Right renal cortex interstitium (tissue), 3 donors: ENCODE results near the gene CAPZA2. TPM values are rescaled to one million over a fixed set of nuclear protein-coding genes. Genes with fewer than 3 reads are reported as not detected.
A peak's percentile ranks its signal among the peaks of the same experiment; 100 is the strongest.
"Not testable (repeated sequence)": the region's sequence is repeated elsewhere in the genome, so short reads cannot be mapped to it uniquely, and the experiment has no call there.

Experiments used
- DNase-seq, 3 donors: peaks; one replicate each; pipeline ENCODE4 v3.0.0-alpha.2; 2013; ENCODE audit warnings: low read depth in 3 of 3, low spot score in 2 of 3
- polyA plus RNA-seq, 3 donors: library from polyadenylated mRNA; unstranded; fragments of 120-200 nt; gene quantifications; one replicate each; pipeline ENCODE4 v1.2.1, GENCODE V29; 2013; ENCODE audit not compliant: insufficient read length in 3 of 3

Gene CAPZA2
- polyA plus RNA-seq: 100 to 1,000 TPM; 217 to 234 (median 224) TPM

DNA sequence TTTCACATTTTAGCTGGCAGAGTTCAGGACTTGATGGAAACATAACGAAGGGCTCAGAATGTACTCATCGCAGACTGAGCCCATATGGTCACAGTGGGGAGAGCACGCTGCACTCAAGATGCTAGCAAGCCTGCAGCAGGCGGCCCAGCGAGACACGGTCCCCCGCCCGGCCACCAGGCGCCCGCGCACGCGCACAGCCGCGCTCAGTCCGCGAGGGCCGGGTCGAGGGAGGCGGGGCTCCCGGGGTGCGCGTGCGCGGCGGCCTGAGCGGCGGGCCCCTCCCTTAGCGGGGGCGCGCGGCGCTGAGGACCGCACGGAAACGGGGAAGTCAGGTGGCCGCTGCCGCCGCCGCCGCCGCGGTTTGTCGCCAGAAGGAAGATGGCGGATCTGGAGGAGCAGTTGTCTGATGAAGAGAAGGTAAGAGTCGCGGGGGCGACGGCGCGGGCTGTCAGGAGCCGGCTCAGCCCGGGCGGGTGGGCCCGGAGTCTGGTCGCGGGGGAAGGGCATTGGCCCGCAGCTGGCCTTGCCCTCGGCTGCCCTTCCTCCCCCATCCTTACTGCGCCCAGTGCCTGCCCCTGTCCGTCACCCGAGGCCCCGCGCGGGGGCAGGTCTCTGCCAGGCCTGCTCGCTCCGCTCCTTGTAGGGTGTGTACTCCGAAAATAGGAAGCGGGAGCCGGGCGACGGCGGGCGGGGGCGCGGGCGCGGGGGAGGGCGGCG, at the start of gene CAPZA2:
CAPZA2 (plus strand) TSS at position 354 of the 717 bp plus-strand sequence; CDS start at position 379, 25 bp downstream.
- peak; percentile 53 to 81 (median 80) for DNase-seq

DNA sequence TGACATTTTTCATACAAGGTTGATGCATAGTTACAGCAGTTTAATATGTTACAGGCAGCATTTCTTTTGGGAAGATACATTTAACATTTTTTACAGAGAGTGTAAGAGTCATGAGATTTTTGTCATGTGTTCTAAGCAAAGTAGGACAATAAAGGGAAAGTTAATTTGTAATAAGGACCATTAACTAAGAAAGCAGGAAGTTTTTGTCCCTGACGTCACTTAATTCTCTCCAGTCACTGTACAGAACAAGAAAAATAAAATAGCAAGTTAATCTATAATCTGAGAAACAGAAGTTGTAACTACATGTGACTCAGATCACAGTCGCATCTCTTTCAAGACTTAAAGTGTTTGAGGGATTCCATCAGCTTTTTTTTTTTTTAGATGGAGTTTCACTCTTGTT, 49.5 kb upstream of the CAPZA2 start:
- no peak for DNase-seq

DNA sequence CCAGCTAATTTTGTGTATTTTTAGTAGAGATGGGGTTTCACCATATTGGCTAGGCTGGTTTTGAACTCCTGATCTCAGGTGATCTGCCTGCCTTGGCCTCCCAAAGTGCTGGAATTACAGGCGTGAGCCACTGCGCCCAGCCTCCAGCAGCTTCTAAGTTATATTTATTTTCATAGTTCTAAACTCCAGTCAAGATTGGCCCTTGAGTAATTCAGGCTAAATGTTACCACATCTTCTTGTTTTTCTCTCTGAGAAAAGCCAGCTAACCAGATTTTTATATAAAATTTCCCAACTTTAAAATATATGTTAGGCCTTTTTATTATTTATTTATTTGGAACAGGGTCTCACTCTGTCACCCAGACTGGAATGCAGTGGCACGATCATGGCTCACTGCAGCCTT, 49.0 kb upstream of the CAPZA2 start:
- DNase-seq: not testable (repeated sequence)

DNA sequence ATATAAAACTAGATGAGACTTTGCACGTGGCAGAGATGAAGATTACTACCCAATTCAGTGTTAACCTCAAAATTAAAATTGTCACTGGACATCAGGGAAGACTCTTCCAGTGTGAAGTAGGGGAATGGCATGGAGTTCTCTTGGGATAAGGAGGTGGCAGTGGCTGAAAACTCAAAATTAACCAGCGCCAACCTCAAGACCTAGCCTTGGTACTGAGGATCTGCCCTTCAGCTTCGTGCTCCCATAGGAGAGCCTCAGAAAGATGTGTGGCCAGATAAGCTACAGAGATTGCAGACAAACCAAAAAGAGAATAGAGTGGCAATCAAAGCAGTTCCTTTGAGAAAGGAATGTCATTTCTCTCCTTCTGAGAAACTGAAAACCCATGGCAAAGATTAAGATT, 47.3 kb upstream of the CAPZA2 start:
- no peak for DNase-seq

DNA sequence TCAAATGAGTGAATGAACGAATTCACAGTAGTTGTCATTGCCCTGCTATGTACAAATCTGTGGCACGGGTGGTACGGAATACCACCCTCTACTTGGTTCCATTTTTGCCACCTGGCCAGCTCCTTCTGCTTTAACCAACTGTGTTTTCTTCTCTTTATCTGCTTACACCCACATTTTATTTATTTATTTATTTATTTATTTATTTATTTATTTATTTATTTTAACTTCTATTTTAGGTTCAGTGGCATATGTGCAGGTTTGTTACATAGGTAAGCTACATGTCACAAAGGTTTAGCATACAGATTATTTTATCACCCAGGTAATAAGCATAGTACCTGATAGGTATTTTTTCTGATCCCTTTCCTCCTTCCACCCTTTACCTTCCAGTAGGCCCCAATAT, 42.2 kb upstream of the CAPZA2 start:
- DNase-seq: no peak

DNA sequence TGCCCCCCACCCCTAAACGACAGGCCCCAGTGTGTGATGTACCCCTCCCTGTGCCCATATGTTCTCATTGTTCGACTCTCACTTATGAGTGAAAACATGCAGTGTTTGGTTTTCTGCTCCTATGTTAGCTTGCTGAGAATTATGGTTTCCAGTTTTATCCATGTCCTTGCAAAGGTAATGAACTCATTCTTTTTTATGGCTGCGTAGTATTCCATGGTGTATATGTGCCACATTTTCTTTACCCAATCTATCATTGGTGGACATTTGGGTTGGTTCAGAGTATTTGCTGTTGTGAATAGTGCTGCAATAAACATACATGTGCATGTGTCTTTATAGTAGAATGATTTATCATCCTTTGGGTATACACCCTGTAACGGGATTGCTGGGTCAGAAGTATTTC, 40.7 kb upstream of the CAPZA2 start:
- not testable (repeated sequence) for DNase-seq

DNA sequence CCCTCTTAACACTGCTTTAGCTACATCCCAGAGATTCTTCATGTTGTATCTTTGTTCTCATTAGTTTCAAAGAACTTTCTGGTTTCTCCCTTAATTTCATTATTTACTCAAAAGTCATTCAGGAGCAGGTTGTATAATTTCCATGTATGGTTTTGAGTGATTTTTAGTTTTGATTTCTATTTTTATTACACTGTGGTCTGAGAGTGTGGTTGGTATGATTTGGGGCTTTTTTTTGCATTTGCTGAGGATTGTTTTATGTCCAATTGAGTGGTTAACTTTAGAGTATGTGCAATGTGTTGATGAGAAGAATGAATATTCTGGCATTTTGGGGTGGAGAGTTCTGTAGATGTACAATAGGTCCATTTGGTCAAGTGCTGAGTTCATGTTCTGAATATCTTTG, 37.9 kb upstream of the CAPZA2 start:
- no peak for DNase-seq

DNA sequence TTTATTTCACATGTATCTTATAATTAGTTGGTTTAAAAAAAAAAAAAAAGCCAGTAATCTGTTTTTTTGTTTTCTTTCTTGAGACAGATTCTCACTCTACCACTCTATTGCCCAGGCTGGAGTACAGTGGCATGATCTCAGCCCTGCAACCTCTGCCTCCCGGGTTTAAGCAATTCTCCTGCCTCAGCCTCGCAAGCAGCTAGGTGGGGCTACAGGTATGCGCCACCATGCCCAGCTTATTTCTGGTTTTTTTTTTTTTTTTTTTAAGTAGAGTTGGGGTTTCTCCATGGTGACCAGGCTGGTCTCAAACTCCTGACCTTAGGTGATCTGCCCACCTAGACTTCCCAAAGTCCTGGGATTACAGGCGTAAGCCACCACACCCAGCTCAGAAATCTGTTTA, 34.1 kb upstream of the CAPZA2 start:
- no peak for DNase-seq

DNA sequence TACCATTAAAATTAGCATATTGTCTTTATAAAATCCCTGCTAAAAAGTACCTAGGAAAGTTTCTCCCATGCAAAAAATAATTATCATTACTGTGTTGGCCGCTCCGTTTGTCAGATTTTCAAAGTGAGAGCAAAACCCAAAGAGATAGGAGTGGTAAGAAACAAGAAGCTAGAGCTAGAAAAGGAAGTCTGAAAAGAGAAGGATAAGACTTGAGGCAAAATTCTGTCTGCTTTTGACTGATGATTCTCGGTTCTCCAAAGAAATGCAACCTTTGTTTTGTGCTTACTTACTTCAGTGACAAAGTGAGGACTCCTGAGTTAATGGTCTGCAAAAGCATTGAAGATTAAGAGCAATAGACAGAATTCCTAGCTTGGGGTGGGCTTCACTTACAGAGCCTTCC, 33.3 kb upstream of the CAPZA2 start:
- DNase-seq: no peak

DNA sequence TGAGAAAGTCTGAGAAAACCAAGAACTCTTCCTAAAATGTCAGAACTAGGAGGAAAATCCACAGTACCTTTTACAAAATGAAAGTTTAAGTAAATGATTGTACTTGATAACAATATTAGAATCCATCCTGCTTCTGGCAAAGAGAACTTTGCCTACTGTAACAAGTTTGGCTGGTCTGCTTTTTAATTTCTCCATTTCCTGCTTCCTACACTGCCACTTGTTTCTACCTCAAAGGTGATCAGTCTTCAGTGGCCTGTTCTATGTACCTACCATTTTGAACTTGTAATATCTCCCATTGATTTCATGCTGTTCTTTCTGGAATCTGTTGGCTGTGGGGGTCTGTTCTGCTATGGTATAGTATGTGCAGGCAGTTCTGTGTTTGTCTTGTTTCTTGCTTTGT, 32.9 kb upstream of the CAPZA2 start:
- no peak for DNase-seq

DNA sequence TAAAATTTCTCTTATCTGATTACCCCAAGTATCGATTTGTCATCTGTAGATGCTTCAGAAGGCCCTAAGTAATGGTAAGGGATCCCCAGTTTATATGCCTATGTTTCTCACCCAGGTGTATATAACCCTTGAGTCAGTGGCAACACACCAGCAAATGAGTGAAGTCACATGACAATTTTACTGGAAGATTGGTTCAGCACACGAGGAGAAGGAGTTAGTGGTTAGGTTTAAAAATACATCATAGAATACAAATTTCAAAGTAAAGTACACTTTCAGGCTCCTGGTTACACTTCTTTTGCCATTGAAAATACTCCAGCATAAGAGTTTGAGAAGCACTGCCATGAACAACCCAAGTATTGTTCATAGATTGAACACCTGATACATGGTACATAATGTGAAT, 29.7 kb upstream of the CAPZA2 start:
- DNase-seq: no peak

DNA sequence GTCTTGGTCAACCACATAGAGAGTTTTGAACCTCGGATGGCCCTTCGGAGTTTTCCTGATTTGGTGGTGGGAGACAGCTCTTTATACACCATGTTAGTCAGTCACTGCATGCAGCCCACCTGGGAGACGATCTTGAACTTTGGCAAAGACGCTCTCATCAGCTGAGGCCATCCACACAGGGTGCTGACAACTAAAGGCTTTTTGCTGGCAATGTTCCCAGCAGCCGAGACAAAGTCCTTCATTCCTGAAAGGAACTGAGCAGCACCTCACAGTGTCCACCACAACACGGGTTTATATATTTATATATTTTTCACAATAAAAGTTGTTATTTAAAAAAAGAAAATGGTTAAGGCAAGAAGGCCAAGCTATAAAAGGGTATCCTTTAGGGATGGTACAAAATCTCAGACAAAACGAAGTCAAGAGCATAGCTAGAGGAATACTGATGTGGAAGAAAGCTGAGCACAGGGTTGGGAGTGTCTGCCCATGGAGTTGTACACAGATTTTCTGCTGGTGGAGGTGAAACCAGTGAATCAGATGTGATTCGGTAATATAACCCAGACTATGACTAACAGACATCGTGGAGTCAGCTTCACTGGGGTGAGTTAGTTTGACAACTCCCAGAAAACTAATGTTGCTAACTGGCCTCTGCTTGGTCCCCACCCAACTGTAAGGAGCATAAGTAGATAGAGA, 27.4 kb upstream of the CAPZA2 start:
- DNase-seq: no peak

DNA sequence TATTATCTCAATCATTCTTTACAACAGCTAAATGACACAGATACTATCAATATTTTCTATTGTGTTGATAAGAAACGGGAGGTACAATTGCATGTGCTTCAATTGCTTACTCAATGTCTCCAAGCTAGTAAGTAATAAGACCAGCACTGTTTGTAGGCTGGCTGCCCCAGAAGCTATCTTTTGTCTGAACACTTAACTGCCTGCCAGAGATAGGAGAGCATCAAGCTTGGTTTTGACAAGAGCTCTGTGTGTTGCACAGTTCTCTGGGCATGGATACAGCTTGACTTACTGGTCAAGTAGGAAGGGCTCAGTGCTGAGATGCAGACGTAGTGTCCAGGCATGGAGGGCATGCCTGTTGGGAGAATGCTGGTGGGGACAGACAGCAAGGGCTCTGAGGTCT, 26.3 kb upstream of the CAPZA2 start:
- no peak for DNase-seq

DNA sequence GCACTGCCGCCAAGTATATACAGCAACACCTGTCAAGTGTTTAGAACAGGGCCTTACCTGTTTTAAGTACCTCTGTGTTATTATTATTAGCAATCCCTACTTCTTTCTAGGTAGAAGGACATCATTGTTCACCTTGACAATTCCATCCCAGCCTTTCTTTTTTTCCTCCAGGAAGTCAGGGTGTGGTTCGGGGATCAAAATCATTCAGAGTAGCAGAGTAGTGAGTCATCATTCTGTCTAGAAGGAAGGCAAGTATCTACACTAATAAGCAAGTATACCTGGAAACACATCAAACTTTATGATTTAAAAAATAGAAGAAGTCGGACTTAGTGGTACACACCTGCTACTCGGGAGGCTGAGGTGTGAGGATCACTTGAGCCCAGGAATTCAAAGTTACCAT, 25.5 kb upstream of the CAPZA2 start:
- DNase-seq: no peak

DNA sequence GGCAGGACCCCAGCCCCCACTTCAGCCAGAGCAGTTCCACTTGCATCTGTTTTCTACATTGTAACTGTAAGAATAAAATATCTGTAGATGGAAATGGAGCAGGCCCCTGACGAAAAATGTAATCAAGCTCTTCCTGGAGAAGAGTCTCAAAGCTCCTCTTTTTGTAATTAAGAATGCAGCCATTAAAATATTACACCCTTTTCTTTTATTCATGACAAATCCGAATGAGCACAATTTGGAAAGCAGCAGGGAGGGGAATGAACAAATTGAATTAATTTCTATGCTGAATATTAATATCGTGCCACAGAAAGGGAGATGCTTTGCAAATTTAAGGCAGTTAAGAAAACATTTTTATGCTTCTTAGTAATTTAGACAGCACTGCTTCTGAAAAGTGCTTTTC, 24.8 kb upstream of the CAPZA2 start:
- no peak for DNase-seq

DNA sequence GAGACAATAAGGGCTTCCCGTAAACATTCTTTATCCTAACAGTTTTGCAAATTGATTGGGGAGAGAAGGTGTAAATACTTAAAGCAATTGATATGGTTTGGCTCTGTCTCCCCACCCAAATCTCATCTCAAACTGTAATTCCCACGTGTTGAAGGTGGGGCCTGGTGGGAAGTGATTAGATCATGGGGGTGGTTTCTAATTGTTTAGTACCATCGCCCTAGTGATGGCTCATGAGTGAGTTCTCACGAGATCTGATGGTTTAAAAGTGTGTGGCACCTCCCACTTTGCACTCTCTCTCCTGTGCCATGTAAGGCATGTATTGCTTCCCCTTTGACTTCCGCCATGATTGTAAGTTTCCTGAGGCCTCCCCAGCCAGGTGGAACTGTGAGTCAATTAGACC, 22.1 kb upstream of the CAPZA2 start:
- DNase-seq: no peak

DNA sequence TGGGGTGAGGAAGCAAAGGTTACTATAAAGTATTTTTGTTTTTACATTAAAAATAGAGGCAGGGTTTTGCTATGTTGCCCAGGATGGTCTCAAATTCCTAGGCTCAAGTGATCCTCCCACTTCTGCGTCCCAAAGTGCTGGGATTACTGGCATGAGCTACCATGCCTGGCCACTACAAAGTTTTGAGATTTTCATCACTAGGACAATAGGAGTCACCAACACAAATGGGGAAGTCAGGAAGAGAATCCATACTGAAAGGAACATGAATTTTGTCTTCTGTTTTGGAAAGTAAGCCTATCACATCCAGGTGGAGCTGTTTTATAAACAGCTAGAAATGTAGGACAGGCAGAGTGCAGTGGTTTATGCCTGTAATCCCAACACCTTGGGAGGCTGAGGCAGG, 20.0 kb upstream of the CAPZA2 start:
- DNase-seq: no peak

DNA sequence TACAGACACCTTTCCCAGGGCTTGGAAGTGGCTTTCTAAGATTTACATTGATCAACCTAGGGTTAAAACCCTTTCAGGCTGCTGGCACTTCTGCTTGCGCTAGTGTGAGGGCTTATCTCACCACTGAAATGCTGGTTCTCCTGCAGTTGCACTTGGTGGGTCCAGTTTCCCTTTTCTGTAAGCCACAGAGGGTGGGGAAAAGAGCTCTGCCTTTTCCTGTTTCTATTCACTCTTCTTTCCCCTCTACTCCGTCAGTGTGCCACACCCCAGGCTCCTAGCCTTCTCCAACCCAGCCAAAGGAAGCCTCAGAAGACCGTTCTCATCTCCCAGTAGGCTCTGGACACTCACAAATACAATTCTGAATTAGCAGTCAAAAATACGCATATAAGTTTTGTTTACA, 19.0 kb upstream of the CAPZA2 start:
- DNase-seq: no peak

DNA sequence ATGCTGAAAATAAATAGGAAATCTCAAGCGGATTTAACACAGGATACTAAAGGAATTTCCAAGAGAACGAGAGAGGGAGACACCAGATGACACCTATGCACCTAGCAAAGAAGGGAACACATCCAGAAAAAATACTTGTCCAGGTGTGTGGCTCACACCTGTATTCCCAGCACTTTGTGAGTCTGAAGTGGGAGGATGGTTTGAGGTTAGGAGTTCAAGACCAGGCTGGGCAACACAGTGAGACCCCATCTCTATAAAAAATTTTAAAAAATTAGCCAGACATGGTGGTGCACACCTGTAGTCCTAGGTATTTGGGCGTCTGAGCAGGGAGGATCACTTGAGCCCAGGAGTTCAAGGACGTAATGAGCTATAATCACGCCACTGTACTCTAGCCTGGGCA, 11.2 kb upstream of the CAPZA2 start:
- no peak for DNase-seq

DNA sequence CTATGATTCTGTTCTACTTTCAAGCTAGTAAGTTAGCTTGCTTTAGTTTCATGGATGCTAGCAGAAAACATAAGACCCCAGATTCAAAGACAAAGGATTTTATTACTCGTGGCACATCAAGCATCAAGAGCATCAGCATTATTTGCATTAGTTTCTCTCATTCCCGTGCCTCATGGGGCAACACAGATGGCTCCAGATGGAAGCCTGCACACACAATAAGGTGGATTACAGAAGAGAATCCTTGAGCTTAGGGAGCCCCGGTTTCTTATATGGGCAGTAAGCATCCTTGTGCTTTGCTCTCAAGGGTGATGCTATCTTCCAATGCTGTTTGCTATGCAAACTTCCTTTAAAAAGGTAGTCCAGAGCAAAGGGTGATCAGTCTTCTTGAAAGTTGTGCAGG, 10.7 kb upstream of the CAPZA2 start:
- DNase-seq: no peak

DNA sequence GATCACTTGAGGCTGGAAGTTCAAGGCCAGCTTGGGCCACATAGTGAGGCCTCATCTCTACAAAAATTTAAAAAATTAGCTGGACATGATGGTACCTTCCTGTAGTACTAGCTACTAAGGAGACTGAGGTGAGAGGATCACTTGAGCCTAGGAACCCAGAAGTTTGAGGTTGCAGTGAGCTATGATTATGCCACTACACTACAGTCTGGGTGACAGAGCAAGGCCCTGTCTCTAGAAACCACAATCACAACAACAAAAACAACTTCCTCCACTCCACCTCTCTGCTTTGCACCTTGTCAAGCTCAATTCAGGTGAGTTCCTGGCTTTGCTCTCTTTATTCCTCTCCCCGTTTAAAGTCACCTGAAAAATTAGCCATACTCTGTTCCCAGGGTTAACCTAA, 8.3 kb upstream of the CAPZA2 start:
- no peak for DNase-seq

DNA sequence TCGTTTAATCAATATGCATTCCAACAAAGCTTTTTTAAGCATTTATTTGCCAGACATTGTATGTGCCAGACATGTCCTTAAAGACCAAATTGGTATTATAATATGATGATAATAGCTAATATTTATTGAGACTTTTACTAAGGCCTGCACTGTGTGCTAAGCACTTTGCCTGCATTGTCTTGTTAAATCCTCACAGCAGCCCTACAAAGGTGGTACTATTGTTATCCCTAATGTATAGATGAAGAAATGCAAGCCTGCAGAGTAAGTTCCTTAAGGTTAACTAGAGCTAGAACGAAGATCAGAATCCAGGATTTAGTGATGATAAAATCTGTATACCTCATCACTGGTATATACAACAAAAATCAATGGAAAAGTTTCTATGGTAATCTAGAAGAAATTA, 5.3 kb upstream of the CAPZA2 start:
- no peak for DNase-seq

DNA sequence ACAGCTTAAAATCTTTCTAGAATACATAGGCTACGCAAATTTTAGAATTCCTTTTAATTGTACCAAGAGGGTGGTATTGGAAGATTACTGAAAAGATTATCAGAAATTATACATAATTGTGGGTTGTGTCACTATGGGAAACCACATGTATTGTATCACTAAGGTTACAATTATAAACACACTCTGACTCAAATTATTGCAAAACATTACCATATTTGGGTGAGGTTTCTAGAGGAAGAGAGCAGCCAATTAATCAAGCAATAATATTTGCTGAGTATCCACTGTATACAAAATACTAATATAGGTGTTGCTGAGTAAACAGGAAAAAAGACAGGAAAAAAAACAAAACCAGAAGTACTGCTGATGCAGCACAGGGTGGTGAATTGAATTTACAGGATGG, 3.1 kb upstream of the CAPZA2 start:
- DNase-seq: no peak
